GM18861 (cell line): ENCODE data around the gene LRRC56.

Experiments used
- ATAC-seq: cut with Tn5 transposase; IDR thresholded peaks from one replicate; pipeline ENCODE4 v1.9.1; 2021; ENCODE audit not compliant: unreplicated experiment

LRRC56 gene, protein sequence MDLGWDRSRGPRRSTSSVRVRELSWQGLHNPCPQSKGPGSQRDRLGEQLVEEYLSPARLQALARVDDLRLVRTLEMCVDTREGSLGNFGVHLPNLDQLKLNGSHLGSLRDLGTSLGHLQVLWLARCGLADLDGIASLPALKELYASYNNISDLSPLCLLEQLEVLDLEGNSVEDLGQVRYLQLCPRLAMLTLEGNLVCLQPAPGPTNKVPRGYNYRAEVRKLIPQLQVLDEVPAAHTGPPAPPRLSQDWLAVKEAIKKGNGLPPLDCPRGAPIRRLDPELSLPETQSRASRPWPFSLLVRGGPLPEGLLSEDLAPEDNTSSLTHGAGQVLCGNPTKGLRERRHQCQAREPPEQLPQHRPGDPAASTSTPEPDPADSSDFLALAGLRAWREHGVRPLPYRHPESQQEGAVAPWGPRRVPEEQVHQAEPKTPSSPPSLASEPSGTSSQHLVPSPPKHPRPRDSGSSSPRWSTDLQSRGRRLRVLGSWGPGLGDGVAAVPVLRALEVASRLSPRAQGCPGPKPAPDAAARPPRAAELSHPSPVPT

GRCh38 chr11:536841-537621 lies at the start of gene LRRC56:
LRRC56 (plus strand) TSS chr11:537527; CDS start chr11:540685, 3,158 bp downstream.
- peak; percentile 49 for ATAC-seq

DNA sequence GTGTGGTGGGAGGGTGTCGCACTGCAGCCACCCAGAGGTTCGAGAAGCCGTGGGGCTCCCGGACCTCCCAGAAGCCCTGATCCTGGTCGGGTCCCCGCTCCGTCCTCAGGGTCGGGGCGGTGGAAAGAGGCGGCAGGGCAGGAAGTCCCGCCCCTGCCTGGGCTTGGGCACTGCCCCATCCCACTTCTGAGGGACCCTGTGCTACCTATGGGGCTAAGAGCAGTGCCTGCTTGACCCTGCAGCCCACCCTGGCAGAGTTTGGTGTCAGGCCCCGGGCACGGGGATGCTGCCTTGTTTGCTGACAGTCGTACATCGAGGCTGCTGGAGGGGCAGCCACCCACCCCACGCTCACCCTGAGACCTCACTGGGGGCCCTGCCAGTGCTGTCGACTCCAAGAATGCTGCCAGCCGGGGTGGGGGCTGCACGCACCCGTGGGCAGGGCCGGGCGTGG lies 49.7 kb upstream of the LRRC56 start:
- no peak for ATAC-seq

DNA sequence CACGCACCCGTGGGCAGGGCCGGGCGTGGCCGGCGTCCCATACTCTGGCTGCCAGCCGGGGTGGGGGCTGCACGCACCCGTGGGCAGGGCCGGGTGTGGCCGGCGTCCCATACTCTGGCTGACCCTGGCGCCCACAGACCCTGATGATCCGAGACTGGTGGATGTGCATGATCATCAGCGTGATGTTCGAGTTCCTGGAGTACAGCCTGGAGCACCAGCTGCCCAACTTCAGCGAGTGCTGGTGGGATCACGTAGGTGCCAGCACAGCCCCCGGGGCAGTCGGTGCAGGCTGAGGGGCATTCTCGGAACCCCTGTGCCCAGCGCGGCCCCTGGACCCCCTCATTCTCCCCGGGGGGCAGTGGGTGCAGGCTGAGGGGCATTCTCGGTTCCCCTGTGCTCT lies 49.3 kb upstream of the LRRC56 start:
- no peak for ATAC-seq

DNA sequence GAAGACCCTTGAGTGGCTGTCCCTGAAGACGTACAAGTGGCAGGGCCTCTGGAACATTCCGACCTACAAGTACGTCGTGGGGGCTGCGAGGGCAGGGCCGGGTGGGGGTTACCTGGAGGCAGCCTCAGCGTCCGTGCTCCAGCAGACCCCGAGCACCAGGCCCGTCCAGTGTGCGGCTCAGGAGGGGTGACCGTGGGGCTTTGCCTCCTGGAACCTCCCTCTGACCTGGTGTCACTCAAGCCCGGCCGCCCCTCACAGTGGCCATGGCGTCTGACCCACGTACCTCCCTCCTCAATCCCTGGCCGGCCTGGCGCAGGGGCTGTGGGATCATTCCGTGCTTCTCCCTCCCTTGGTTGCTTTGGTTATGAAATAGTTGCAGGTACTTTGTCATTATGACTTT lies 48.7 kb upstream of the LRRC56 start:
- no peak for ATAC-seq

DNA sequence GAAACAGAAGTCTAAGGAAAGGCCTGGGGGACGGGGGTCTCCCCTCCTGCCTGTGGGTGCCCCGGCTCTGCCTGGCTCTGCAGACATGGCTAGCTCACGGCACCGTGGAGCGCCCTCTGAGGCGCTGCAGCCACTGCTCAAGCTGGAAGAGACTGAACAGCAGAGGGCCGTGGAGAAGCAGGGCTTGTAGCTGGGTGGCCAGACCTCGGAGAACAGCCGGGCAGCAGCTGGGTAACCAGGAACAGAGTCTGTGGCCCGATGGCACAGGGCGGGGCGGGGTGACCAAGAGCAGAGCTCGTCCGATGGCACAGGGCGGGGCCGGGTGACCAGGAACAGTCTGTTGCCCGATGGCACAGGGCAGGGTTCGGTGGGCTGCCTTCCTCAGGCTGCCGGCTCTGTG lies 48.3 kb upstream of the LRRC56 start:
- ATAC-seq: no peak

DNA sequence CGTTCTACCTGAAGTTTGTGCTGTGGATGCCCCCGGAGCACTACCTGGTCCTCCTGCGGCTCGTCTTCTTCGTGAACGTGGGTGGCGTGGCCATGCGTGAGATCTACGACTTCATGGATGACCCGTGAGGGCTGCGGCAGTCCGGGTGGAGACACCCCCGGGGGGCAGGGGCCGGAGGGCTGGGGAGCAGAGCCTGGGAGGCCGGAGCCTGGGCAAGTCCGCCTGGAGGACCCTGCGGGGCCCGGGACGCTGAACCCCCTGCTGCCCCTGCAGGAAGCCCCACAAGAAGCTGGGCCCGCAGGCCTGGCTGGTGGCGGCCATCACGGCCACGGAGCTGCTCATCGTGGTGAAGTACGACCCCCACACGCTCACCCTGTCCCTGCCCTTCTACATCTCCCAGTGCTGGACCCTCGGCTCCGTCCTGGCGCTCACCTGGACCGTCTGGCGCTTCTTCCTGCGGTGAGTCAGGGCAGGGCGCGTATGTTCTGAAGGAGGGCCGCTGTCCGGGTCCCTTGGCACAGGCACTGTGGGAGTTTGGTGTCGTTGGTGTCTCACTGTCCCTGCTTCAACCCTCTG lies 47.6 kb upstream of the LRRC56 start:
- ATAC-seq: no peak

DNA sequence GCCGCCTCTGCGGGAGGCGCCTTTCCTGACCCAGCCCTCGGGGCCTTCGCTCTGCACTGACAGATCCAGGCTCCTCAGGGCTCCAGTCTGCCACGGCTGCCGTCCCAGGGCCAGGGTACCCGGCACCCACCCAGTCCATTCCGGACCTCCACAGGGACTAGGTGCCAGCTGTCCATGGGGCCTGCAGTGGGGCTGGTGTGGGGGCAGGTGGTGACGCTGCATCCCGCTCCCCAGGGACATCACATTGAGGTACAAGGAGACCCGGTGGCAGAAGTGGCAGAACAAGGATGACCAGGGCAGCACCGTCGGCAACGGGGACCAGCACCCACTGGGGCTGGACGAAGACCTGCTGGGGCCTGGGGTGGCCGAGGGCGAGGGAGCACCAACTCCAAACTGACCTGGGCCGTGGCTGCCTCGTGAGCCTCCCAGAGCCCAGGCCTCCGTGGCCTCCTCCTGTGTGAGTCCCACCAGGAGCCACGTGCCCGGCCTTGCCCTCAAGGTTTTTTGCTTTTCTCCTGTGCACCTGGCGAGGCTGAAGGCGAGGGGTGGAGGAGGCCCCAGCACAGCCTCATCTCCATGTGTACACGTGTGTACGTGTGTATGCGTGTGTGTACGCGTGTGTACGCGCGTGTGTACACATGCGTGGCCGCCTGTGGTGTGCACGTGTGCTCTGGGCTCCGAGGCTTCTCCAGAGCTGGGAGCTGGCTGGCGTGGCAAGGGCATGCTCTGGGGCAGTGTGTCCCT lies 47.0 kb upstream of the LRRC56 start:
- no peak for ATAC-seq

DNA sequence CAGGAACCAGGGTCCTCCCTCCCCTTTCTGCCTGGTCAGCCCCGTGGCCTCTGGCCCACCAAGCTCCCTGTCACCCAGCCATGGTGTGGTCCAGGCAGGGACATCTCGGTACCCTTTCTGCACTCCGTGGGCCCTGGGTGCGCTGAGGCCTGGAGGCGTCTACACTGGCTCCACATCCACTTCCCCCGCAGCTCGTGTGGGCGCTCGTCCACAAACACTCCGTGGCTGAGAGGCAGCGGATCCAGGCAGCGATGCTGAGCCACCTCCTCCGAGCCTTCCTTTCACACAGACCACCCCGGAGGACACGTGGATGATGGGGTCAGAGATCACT lies 46.4 kb upstream of the LRRC56 start:
- ATAC-seq: no peak

GRCh38 chr11:491358-491757 lies 46.0 kb upstream of the LRRC56 start:
- ATAC-seq: no peak

DNA sequence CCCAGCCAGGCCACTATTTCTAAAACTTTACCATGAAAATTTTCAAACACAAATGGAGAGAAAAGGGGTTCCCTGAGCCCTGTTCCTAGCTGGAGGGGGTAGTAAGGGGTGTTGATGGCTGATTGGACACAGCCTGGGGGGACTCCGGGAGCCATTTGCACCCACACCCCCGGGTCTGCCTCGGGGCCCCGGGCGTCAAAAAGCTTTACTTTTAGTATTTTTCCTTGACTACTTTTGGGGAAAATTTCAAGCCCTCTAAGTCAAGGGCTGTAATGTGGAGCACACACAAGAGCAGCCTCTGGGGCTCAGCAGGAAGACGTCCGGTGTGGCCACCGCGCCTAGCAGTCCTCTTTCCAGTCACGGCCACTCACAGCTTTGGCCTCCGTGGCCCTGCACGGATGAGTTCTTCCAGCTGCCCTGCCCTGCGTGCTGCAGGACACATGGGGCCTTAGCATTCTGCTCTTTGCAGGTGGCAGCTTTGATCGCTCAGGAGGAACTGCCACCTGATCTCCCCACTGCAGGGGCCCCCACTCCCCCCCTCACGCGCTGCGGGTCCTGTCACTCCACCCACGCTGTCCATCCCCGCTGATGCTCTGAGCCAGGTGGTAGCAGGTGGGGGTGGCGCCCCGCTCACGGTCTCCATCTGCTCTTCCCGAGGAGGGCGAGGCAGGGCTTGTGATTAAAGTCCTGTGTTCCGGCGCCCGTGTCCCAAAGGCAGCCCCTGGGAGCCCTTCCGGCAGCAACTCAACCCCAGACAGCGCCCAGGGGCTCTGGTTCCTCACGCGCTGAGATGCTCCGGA lies 44.7 kb upstream of the LRRC56 start:
- no peak for ATAC-seq

DNA sequence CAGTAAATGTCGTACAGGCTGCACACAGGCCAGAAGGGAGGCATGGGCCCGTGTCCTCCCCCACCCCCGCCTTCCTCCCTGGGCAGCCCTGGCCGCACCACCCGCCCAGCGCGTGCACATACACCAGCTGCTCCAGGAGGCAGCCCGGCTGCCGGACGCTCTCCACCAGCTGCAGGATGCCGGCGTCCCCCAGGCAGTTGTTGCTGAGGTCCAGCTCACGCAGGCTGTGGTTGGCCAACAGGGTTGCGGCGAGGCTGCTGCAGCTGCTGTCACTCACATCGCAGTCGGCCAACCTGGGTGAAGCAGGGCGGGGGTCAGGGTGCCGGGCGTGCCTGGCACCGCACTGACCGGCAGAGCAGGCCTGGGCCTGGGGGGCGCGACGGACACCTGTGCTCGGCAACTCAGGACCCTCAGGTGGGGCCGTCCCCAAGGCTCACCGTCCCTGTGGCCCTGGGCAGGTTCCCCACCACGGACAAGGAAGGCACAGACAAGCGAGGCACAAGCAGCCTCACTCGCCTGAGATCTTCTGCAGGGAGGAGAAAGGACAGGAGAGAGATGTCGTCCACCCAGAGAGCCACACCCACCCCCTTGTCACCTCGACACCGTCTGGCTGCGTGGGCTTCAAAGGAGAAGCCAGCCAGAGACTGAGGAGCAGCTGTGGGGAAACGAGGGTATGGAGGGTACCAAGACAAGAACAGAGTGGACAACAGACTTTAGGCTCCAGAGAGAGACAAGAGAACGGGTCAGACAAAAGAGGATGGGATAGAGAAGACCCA lies 42.4 kb upstream of the LRRC56 start:
- ATAC-seq: no peak

DNA sequence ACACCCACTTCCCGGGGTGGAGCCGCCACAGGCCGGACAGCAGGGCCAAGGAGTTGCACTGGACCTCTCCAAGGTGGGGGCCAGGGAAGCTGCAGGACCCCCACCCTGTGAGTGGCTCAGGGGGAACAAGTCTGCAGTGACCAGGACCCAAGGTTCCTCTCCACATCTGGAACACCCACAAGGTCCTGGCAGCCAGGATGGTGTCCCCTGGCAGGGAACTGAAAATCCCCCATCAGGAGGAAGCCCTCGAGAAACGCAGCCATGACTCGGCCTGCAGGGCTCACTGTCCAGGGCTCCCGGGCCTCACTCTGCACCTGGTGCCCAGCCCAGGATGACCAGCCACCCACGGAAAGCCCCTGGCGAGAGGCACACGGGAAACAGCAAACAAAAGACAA lies 41.8 kb upstream of the LRRC56 start:
- no peak for ATAC-seq

DNA sequence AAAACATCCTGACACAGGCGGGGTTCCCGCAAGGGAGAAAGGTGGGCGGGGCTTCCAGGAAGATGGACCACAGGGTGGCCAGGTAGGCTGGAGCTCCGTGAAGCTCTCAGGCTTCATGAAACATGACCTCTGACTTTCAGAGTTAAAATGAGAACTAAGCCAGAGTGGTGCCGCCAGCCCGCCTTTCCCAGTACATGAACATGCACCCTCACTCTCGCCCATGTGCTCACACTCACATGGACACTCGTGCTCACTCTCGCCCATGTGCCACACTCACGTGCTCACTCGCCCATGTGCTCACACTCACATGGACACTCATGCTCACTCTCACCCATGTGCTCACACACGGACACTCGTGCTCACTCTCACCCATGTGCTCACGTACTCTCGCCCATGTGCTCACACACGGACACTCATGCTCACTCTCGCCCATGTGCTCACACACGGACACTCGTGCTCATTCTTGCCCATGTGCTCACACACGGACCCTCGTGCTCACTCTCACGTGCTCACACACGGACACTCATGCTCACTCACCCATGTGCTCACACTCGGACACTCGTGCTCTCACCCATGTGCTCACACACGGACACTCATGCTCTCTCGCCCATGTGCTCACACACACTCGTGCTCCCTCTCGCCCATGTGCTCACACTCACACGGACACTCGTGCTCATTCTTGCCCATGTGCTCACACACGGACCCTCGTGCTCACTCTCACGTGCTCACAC lies 40.3 kb upstream of the LRRC56 start:
- no peak for ATAC-seq

- ATAC-seq: no peak
These were observed 39.6 kb upstream of the LRRC56 start for GRCh38 chr11:497565-498296.

DNA sequence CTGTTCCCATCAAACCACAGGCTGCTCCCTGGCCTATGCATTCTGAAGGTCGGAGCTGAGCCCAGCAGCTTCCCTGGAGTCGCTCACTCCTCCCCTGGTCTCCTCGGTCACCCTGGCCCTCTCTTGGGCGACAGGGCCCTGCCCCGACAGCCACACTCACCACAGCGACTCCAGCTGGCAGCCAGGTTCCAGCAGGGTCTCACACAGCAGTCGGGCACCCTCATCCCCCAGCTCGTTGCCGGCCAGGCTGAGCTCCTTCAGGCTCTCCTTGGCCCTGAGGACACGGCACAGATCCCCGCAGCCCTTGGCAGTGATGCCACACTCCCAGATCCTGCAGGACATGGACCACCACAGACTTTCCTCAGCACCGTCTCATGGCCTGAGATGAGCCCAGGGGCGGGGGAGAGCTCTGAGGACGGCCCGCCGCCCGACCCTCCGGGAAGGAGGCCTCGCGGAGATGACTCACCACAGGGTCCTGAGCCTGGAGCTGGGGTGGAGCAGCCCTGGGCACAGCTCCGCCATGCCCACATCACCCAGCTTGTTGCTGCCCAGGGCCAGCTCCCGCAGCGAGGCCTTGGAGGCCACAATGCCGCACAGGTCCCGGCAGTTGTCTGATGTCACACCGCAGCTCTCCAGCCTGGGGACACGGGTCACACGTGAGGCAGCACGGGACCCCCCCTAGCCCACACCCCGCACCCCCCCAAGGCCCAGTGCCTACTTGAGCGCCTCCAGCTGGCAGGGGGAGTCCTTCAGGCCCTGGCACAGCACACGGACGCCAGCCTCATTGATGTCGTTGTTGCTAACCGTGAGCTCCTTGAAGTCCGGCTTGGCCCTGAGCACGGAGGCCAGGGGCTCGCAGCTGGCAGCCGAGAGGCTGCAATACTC lies 38.8 kb upstream of the LRRC56 start:
- ATAC-seq: no peak

DNA sequence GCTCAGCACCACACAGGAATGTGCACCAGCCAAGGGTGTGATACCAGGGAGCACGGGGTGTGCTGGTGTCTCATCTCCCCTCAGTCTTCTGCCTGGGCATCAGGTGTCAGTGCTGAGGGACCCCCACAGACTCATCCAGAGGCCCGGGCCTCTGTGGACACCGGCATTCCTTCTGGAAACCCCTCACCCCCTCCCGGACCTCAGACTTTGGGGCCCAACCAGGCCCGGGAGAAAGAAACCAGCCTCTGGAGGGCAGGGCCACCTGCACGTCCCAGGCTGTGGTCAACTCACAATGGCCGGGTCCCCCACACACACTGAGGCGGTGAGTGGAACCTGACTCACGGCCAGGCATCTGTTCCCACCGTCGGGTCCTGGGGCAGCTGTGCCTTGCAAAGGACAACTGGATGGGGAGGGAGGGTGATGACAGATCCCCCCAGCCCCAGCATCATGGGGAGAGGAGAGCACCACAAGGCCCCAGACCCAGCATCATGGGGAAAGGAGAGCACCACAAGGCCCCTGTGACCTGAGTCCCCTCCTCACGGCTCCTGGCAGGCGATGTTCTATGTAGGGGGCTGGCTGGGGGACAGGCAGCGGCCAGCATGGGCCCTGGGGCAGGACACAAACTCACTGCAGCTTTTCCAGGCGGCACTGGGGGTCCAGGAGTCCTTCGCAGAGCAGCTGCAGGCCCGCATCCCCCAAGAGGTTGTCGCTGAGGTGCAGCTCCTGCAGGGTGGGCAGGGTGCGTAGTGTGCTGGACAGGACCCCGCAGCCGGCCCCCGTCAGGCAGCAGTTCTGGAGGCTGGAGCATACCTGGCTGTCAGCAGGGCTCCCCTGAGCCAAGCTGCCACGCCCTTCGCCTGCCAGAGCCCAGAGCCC lies 37.9 kb upstream of the LRRC56 start:
- no peak for ATAC-seq
